Neural crest cell (in vitro differentiated cells): ENCODE measurements around the gene CTSZ. TPM values are rescaled to one million over a fixed set of nuclear protein-coding genes. Genes with fewer than 3 reads are reported as not detected.

Experiments
- DNase-seq: peaks from one replicate; pipeline ENCODE4 v3.0.0; 2021; ENCODE audit warnings: low read depth, mixed read lengths, low spot score
- H3K27ac Mint-ChIP-seq: one replicate; pipeline ENCODE4 v1.8.0; 2021; ENCODE audit warnings: mild to moderate bottlenecking, mixed read lengths; ENCODE audit not compliant: unreplicated experiment
- H3K27me3 Mint-ChIP-seq: 2 replicates; pipeline ENCODE4 v1.8.0; 2021; ENCODE audit warnings: low read depth, mild to moderate bottlenecking, mixed read lengths
- H3K36me3 Mint-ChIP-seq: 2 replicates; pipeline ENCODE4 v1.8.0; 2021; ENCODE audit warnings: low read depth, mild to moderate bottlenecking, mixed read lengths
- H3K4me1 Mint-ChIP-seq: 2 replicates; pipeline ENCODE4 v1.8.0; 2021; ENCODE audit warnings: mixed read lengths
- H3K4me3 Mint-ChIP-seq: one replicate; pipeline ENCODE4 v1.8.0; 2021; ENCODE audit warnings: mild to moderate bottlenecking, mixed read lengths
- H3K9me3 Mint-ChIP-seq: 2 replicates; pipeline ENCODE4 v1.8.0; 2021; ENCODE audit warnings: mixed read lengths
- CTCF ChIP-seq: fragments of 200-600 bp; sonication (generic); conservative IDR thresholded peaks from 2 replicates; pipeline ENCODE4 v1.5.0; 2021; ENCODE audit warnings: antibody characterized with exemption, mild to moderate bottlenecking
- total RNA-seq: library from RNA; stranded (reverse); gene quantifications from 2 replicates; pipeline ENCODE4 v1.2.1, GENCODE V29; 2021

CTSZ gene
- total RNA-seq, 1 donor from 2014 or later, result 22.7 TPM

GRCh38 chr20:59020938-59021551 lies 14.0 kb upstream of the CTSZ start:
- no peak for TF ChIP-seq CTCF
- no peak for DNase-seq
- Mint-ChIP-seq H3K4me1 (peaks cover 32% of the 10 kb centered on the region), H3K27me3 (no peaks in the 10 kb centered on the region), H3K36me3 (peaks cover 9% of the 10 kb centered on the region), H3K4me3 (no peak overlapping the region), H3K27ac (no peak overlapping the region), H3K9me3 (no peaks in the 10 kb centered on the region)

GRCh38 chr20:59019217-59019616 lies 12.2 kb upstream of the CTSZ start, which contains the start of gene TUBB1:
TSS of gene TUBB1 (plus strand) at chr20:59019429. CDS start at chr20:59019523, 94 bp downstream.
- TF ChIP-seq CTCF, result no peak
- peaks cover 4% of the 10 kb centered on the region for H3K36me3 Mint-ChIP-seq
- peaks cover 26% of the 10 kb centered on the region for H3K4me1 Mint-ChIP-seq
- H3K27ac Mint-ChIP-seq, result peak within 1 kb of the TSS; percentile 19
- no peaks in the 10 kb centered on the region for H3K9me3 Mint-ChIP-seq
- DNase-seq, result no peak
- no peaks in the 10 kb centered on the region for H3K27me3 Mint-ChIP-seq
- H3K4me3 Mint-ChIP-seq, result peak within 1 kb of the TSS; percentile 38

GRCh38 chr20:59018817-59019216 lies 11.8 kb upstream of the CTSZ start:
- peaks cover 26% of the 10 kb centered on the region for H3K4me1 Mint-ChIP-seq
- peak overlapping the region; percentile 38 for H3K4me3 Mint-ChIP-seq
- TF ChIP-seq CTCF, result no peak
- no peaks in the 10 kb centered on the region for H3K27me3 Mint-ChIP-seq
- no peak for DNase-seq
- H3K27ac Mint-ChIP-seq, result no peak overlapping the region
- H3K36me3 Mint-ChIP-seq, result peaks cover 4% of the 10 kb centered on the region
- no peaks in the 10 kb centered on the region for H3K9me3 Mint-ChIP-seq

GRCh38 chr20:59017493-59018231 lies 10.6 kb upstream of the CTSZ start:
- Mint-ChIP-seq H3K27ac (no peak overlapping the region), H3K36me3 (peaks cover under 1% of the 10 kb centered on the region), H3K4me3 (no peak overlapping the region), H3K4me1 (peaks cover 26% of the 10 kb centered on the region), H3K27me3 (no peaks in the 10 kb centered on the region), H3K9me3 (no peaks in the 10 kb centered on the region)
- DNase-seq, result no peak
- TF ChIP-seq CTCF, result no peak

- H3K9me3 Mint-ChIP-seq, result no peaks in the 10 kb centered on the region
- H3K4me3 Mint-ChIP-seq, result no peak overlapping the region
- no peaks in the 10 kb centered on the region for H3K27me3 Mint-ChIP-seq
- no peak overlapping the region for H3K27ac Mint-ChIP-seq
- no peak for TF ChIP-seq CTCF
- DNase-seq, result no peak
- peaks cover 26% of the 10 kb centered on the region for H3K4me1 Mint-ChIP-seq
- H3K36me3 Mint-ChIP-seq, result no peaks in the 10 kb centered on the region
Measured at GRCh38 chr20:59016795-59017492, 9.9 kb upstream of the CTSZ start.
